SKM-1 (cell line): ENCODE measurements around the gene SMC1B.
"Not testable (repeated sequence)": the region's sequence is repeated elsewhere in the genome, so short reads cannot be mapped to it uniquely, and the experiment has no call there.

Experiments
- DNase-seq: peaks from one replicate; lab custom pipeline; 2025; ENCODE audit not compliant: unreplicated experiment; lab: John Stamatoyannopoulos, UW

SMC1B gene

DNA sequence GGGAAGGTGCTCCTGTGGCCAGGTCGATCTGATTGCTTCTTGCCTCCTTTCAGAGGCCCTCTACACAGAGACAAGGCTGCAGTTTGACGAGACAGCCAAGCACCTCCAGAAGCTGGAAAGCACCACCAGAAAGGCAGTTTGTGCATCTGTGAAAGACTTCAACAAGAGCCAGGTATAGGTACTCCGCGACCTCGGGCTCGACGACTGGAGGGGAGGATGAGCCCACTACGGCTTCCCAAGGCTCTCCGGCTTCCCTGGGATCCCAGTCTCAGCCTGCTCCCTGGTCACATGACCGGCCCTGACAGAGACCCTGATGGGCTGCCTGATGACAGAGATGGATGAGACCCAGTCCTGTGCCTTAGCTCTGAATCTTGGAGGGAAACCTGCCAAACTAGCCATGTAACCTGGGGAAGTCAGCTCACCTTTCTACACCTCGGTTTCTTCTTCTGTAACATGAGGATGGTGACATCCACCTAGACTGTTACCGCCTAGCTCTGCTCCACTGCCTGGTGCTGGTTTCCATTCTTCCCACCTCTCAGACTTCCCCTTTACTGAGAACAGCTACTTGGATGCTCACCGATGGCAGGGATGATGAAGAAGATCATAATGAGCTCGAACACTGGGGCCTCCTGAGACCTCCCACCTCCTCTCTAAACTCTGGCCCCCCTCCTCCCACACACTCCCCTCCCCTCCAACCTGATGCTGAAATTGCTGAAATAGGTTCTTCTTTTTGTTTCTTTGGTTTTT is 9.0 kb upstream of the SMC1B start:
- no peak for DNase-seq

DNA sequence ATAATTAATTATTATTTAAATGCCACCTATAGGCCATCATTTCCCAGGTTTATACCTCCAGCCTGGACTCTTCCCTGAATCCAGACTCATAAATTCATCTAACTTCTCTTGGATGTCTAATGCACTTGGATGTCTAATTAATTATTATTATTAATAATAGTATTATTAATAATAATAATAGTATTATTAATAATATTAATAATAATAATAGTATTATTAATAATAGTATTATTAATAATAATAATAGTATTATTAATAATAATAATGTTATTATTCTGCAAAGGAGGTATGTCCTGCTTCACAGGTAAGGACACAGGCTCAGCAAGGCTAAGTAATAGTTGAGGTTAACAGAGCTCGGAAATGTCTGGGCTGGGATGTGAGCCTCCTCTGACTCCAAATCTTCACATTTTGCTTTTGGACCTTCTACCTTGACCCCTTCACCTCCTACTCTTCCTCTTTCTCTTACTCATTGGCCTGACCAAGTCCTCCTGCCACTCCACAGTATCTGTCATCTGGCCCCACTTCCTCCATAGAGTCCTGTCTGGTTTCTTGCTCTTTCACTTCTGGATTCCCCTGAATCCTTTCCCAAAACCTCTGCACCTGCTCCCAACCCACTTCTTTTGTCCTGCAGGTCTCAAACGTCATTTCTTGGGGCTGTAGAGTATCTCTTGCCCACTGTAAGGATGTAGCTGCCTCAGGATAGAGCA is 8.1 kb upstream of the SMC1B start:
- peak; percentile 75 for DNase-seq

DNA sequence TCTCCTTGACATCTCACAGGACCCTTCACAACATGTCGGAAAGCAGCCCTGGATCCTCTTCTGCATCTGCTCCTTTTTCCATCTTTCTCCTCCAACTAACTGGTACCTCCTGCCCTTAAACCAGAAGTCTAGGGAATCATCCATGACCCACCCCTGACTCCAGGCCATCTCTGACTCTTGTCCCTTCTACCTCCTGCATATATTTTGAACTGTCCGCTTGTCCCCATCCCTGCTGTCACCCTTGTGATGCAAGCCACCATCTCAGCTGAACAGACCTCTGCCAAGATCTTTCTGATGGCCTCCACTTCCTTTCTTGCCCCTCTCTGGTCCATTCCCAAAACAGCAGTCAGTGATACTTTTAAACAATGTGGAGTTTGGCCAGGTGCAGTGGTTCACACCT is 7.1 kb upstream of the SMC1B start:
- DNase-seq: no peak

DNA sequence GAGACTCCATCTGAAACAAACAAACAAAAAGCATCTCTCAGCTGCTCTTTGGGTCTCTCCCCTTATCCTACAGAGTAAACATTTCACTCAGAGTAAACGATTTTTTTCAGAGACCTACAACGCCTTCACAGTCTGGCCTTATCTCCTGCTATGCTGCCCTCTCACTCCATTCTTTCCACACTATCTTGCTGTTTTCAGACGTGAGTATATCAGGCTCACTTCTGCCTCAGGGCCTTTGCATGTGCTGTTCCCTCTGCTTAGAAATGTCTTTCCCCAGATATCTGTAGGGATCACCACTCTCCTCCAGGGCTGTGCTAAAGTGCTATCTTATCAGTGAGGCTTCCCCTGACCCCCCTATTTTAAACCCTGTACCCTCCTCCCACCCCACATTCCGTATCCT is 6.6 kb upstream of the SMC1B start:
- DNase-seq: no peak

DNA sequence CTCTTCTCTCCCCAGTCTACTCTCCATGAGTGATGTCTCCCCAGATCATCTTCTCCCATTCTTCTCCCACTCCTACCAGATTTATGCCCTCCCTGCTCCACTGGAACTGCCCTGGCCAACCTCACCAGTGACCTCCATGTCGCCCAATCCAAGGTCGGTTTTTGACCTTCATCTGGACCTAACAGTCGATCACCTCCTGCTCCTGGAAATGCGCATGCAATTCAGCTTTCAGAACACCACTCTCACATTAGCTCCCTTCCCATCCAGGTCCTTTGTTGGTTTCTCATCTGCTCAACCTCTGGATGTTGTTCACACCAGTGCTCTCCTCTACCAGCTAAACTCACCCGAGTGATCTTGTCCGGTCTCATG is 5.4 kb upstream of the SMC1B start:
- DNase-seq: no peak

DNA sequence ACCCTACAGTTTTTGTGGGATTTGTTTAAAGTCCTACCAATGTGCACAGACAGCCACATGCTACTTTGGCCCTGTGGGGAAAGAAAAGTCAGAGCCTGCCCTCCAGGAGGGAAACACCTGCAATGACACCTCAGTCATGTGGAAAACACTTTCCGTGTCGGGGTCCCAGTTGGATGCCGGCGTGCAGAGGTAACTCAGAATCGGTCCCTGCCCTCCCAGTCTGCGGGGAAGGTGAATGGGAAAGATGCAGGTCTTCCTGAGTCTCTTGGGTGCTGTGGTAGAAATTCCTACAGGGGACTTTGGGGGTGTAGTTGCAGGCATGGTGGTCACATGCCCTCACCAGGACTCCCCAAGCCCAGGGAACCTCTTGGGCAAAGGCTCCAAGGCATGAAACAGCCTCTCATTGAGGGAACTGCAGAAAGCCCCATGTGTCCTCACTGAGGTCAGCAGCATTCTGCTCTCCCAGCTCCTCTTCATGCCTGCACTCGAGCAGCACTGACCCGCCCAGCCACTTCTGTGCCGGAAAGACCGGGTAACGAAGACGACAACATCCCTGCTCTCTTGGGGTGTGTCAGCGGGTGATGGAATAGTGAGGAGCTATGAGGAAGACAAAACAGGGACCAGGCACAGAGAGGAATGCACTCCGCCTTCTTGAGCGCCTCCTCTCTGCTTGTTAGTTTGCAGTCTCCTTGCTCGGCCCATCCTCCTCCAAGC is 4.8 kb upstream of the SMC1B start:
- DNase-seq: no peak

DNA sequence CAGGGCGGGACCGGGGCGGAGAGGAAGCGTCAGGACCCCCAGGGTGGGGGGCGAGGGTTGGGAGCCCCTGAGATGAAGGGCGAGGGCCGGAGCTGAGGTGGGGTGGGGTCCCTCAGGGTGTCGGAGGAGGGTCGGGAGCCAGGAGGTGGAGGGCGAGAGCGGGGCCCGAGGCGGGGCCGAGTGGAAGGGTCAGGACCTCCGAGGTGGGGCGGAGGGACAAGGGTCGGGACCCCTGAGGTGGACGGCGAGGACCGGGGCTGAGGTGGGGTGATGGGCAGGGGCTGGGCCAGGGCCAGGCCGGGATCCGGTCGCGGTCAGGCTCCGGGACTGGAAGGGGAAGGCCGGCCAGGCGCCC is 409 bp downstream of the SMC1B start:
- no peak for DNase-seq

DNA sequence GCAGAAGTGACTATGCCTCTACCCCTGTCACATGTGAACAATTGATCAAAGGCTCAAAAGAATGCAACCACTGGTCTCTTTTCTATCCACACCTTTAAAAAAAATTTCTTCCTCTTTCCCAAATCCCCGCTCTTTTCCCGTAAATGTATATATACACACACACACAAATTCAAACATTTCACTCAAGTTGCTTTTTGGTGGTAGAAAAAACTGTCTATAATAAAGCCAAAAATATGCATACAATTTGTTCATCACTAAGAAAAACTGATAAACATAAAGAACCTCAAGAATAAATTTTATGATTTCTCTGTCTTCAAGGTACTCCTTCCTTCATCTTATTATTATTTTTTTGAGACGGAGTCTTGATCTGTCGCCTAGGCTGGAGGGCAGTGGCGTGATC is 5.6 kb downstream of the SMC1B start:
- no peak for DNase-seq

DNA sequence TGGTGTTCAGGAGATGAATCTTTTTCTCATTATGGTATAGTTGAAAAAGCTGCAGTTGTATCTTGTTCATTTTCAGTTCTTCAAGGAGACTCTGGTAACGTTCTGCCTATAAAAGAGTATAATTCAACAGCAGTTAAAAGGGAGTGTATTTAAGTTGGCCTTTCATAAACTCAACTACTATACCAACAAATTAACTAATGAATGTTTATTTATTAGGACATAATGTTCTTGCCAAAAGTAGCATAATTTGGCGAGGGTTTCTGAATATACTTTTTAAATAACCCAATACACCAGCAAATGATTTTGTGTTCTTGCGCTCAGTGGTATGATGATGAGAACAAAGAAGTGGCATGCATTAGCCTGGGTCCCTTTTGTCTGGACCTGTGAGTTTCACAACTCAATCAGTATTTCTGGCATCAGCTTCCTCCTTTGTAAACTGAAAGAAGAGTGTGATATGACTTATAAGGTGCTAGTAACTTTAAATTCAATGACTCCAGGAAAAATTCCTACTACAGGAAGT is 10.9 kb downstream of the SMC1B start:
- DNase-seq: peak; percentile 12

DNA sequence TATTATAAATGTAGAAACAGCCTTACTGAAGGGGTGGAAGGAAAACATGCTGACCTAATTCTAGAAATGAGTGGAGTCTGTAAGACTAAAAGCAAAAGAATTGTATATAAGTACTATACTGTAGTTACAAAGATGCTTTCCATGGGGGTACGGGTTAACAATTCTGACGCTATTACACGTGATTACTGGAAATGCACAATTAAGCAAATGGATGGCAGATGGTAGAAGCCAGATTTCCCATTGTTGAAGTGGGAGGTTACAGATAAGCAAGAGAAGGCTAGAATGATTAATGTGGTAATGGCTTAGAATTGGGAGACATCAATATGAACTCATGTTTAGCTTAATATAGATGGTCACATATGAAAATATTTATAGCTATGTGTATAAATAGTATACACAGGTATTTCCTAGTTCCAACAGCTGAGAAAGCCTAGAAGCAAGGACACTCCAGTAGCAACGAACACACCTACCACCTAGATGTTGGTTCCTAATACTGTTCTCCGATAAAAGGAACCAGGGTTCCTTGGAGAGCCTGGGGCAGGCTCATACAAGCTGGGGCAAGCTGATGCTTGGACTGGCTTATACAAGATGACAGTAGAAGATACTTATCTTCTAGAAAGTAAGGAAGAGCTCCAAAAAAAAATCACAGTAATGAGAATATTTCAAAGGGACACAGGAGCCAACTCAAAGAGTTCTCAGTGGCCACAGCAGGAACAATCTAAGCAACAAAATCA is 13.5 kb downstream of the SMC1B start:
- no peak for DNase-seq

DNA sequence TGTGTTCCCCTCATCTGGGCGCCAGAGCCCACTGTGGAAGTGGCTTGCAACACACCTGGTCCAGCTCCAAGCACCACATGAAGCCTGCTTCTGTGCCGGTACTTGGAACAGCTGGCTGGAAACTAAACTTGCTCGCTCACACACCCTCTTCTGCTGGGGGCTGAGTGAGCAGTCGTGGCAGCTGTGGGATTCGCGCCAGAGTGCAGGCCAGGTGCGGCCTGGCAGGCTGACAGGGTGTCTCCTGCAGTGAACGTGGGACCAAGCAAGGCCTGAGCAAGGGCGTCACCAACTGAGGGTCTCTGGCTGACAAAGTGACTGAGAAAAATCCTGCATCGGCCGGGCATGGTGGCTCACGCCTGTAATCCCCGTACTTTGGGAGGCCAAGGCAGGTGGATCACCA is 15.2 kb downstream of the SMC1B start:
- no peak for DNase-seq

DNA sequence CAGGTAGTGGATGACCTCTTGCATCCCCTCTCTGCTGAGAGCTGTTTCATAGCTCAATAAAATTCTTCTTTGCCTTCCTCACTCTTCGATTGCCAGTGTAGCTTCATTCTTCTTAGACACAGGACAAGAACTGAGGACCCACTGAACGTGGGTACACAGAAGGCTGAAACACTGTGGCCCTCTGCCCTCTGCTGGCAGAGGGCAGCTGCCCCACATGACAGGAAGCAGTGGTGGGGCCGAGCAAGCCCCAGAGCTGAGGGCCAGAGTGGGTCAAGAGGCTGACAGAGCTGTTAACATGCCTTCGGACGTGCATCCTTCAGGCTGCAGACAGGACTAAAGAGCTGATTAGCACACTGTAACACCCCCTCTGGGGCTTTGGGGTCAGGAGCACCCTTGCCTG is 15.6 kb downstream of the SMC1B start:
- no peak for DNase-seq

DNA sequence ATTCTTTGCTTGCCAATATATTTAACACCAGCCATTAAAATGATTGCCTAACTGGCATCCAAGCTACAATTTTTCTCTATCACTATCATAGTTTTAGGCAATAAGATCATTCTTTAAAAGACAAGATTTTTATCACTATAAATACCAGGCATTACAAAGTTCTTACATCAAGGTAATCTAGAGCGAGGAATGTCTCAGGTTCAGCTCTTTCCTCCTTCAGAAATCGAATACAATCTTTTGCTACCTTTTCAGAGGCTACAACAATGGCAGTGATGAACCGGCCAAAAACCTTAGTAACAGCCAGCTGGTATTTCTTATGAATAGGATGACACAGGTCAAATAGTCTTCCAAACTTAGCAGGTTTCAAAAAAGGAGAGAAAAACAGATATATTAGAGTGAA is 23.9 kb downstream of the SMC1B start:
- no peak for DNase-seq

DNA sequence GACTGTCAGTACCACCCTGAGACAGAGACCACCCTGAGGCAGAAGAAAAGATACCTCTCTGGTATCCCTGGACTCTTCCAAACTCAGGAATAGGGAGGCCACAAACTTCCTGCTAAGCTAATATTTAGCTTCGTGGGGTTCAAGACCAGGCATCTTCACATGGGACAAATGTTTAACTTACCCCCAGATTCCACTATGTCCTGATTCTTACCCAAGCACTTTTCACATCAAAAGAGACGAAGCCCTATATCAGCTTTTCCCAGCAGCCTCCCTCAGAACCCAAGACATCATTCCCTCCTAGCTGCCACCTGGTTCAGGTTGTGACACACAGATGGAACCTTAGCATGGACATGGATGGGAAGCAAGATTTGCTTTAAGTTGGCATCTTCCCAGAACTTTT is 32.1 kb downstream of the SMC1B start:
- DNase-seq: no peak

DNA sequence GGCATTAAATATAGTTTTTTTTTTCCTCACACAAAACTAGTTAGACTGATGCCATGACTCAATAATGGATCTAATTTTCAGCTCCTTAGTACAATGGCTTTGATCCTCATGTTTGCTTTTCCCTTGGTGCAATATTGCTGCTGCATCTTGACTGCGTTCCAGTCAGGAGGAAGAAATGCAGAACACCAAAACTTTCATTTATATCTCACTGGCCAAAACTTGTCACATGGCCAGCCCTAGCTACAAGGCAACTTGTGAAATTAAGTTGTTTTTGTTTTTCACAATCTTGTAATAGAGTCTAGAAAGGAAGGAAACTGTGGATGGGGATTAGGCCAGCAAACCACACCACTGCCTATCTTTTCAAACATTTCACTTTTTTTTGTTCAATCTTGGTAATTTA is 36.7 kb downstream of the SMC1B start:
- DNase-seq: peak; percentile 5

DNA sequence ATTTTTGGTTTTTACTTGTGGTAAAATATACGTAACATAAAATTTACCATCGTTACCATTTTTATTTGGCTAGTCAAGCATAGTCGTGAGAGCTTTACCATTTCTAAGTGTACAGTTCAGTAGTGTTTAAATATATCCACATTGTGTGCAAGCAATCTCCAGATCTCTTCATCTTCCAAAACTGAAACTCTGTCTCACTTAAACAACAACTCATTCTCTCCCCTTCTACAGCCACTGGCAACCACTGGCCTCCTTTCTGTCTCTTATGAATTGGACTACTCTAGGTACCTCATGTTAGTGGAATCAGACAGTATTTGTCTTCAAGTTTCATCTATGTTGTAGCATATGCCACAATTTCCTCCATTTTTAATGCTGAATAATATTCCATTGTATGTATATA is 37.4 kb downstream of the SMC1B start:
- DNase-seq: no peak

DNA sequence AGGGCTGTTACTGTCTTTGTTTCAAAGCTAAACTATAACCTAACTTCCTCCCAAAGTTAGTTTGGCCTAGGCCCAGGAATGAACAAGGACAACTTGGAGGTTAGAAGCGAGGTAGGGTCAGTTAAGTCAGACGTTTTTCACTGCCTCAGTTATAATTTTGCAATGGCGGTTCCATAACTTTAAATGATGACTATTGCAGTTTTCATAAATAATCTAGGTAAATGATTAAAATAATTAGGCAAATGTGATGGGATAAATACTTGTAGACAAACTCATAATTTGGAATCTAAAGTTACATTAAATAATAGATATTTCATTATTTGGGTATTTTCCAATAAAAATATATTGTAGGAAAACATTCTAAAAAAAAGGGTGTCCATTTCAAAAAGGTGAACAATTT is 39.8 kb downstream of the SMC1B start:
- not testable (repeated sequence) for DNase-seq

DNA sequence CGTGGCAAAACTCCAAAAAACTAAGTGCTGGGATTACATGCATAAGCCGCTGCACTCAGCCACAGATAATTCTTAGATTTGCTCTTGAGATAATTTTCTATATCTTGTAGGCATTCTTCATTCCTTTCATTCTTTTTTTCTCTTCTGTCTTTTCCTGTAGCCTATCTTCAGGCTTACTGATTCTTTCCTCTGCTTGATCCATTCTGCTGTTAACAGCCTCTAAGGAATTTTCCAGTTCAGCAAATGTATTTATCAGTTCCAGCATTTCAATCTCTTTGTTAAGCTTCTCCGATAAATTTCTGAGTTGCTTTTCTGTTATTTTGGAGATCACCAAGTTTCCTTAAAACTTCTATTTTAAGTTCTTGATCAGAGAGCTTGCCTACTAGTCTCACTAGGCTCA is 46.7 kb downstream of the SMC1B start:
- no peak for DNase-seq

DNA sequence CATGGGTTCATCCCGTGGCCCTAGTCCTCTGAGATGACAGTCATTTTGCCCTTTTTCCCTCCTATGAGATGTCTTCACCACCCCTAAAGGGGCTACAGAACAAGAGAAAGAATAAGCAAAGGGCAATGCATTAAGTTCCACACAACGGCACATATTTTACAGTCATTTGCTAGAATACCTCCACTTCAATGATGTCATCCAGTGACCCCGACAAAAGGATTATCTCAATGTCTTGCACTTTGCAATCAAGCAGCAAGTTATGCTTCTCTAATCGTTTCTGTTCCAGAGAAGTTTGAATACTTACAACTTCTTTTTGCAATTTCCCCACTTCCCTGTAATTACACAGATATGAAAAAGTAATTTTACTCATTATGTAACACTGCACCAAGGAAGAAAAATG is 53.8 kb downstream of the SMC1B start:
- no peak for DNase-seq

DNA sequence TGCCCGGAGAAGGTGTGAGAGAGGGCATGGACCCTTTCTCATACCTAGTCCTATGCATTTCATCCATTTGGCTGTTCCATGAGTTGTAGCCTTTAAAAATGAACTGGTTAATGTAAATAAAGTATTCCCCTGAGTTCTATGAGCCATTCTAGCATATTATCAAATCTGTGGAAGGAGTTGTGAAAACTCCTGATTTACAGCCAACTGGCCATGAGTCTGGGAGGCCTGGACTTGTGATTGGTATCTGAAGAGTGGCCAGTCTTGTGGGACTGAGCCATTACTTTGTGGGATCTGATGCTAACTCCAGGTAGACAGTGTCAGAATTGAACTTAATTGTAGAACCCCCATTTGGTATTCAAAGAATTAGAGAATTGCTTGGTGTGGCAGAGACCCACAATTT is 55.3 kb downstream of the SMC1B start:
- DNase-seq: no peak

DNA sequence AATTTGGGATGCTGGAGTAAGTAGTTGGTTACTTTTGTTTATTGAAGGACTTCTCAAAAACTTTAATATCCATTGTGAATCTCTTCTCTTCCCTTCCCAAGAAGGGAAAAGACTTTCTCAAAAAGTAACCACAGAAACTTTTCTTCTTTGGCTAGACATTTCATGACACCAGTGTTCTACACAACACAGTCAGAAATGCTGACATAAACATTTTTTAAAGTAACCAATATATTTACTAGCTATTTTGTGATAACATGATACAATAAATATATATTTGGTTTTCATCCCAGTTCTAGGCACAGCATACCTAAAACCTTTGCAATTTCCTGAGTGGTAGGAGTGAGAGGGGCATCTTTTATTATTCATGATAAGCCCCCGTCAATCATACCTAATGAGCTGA is 55.9 kb downstream of the SMC1B start:
- no peak for DNase-seq

DNA sequence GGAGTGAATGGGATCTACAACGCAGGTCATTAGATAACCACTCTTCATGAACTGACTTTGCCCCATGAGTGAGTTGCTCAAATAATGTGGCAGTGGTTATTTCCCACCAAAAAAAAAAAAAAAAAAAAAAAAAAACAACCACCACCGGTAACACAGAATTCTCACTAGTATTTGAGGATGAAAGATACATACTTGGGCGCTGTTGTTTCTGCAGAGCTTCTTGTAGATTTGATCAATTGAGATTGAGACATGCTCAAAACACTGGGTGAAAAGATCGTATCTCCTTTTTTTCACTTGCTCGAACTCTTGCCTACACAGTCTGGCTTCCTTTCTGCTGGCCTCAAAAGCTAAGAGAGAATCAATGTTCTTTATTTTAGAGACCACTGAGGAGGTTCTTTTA is 59.6 kb downstream of the SMC1B start:
- DNase-seq: no peak
